IMR-90 (cell line): ENCODE measurements around the gene CACNA1I. TPM values are rescaled to one million over a fixed set of nuclear protein-coding genes. Genes with fewer than 3 reads are reported as not detected.

Source experiments
- ATAC-seq: fragments of 200-7000 bp; cut with Tn5 transposase; 2 replicates; pipeline ENCODE4 v1.9.1; 2020; ENCODE audit warnings: low read depth, mild to moderate bottlenecking, moderate library complexity
- BruUV-seq: library from RNA; stranded (reverse); fragments of 400-500 nt; replicated peaks from 2 replicates; lab custom pipeline; 2021; lab: Mats Ljungman, UMichigan
- CTCF ChIA-PET: fragments of 300-600 bp; formaldehyde crosslinking; extraction: SDS; loops from one replicate; lab custom pipeline; 2021; ENCODE audit warnings: antibody characterized with exemption; lab: Yijun Ruan, JAX
- POLR2A ChIA-PET: fragments of 300-600 bp; sonication (Branson Sonifier 250); formaldehyde crosslinking; loops from one replicate; lab custom pipeline; 2022; ENCODE audit warnings: antibody characterized with exemption; ENCODE audit not compliant: unreplicated experiment; lab: Charles Lee
- DNase-seq: peaks from one replicate; pipeline ENCODE4 v3.0.0; 2013
- H2AFZ ChIP-seq: replicated peaks from 2 replicates; pipeline ENCODE3; 2013; ENCODE audit warnings: low read length, mild to moderate bottlenecking; ENCODE audit not compliant: poor library complexity
- H2AK5ac ChIP-seq: 2 replicates; pipeline ENCODE4 v1.6.1; 2013; ENCODE audit warnings: low read depth, low read length, inconsistent platforms
- H2AK9ac ChIP-seq: replicated peaks from 2 replicates; pipeline ENCODE3; 2013; ENCODE audit warnings: mild to moderate bottlenecking, low read depth, low read length, moderate library complexity; ENCODE audit not compliant: poor library complexity
- H2BK120ac ChIP-seq: 2 replicates; pipeline ENCODE4 v1.6.1; 2013; ENCODE audit warnings: low read depth, low read length, inconsistent platforms
- H2BK15ac ChIP-seq: 3 replicates; pipeline ENCODE4 v1.6.1; 2013; ENCODE audit warnings: low read depth, low read length, inconsistent platforms
- H2BK20ac ChIP-seq: 2 replicates; pipeline ENCODE4 v1.6.1; 2013; ENCODE audit warnings: low read depth, mild to moderate bottlenecking, inconsistent platforms, low read length, moderate library complexity
- H2BK5ac ChIP-seq: 2 replicates; pipeline ENCODE4 v1.6.1; 2013; ENCODE audit warnings: mild to moderate bottlenecking, low read depth, low read length, inconsistent platforms; ENCODE audit not compliant: poor library complexity, severe bottlenecking
- H3K14ac ChIP-seq: replicated peaks from 2 replicates; pipeline ENCODE4 v1.6.1; 2013; ENCODE audit warnings: low read depth, low read length, inconsistent platforms
- H3K18ac ChIP-seq: 2 replicates; pipeline ENCODE4 v1.6.1; 2013; ENCODE audit warnings: low read depth, low read length, control low read depth
- H3K23ac ChIP-seq: 2 replicates; pipeline ENCODE4 v1.6.1; 2013; ENCODE audit warnings: low read depth, low read length, inconsistent platforms
- H3K27ac ChIP-seq: 2 replicates; pipeline ENCODE4 v1.5.1; 2013; ENCODE audit warnings: mild to moderate bottlenecking, control low read depth, low read length; ENCODE audit not compliant: insufficient read depth
- H3K27me3 ChIP-seq: 2 replicates; pipeline ENCODE4 v1.6.1; 2013; ENCODE audit warnings: low read length; ENCODE audit not compliant: control insufficient read depth, insufficient read depth
- H3K36me3 ChIP-seq: 2 replicates; pipeline ENCODE4 v1.6.1; 2013; ENCODE audit warnings: low read length, mixed read lengths; ENCODE audit not compliant: control insufficient read depth, insufficient read depth
- H3K4ac ChIP-seq: 2 replicates; pipeline ENCODE4 v1.6.1; 2013; ENCODE audit warnings: low read depth, low read length, inconsistent platforms
- H3K4me1 ChIP-seq: 2 replicates; pipeline ENCODE4 v1.6.1; 2013; ENCODE audit warnings: low read length, mixed read lengths; ENCODE audit not compliant: control insufficient read depth, insufficient read depth
- H3K4me2 ChIP-seq: 2 replicates; pipeline ENCODE4 v1.6.1; 2013; ENCODE audit warnings: low read depth, mild to moderate bottlenecking, control low read depth, low read length, moderate library complexity
- H3K4me3 ChIP-seq: 2 replicates; pipeline ENCODE4 v1.5.1; 2013; ENCODE audit warnings: low read depth, mild to moderate bottlenecking, control low read depth, low read length, moderate library complexity; ENCODE audit not compliant: insufficient read depth
- H3K56ac ChIP-seq: 2 replicates; pipeline ENCODE4 v1.6.1; 2013; ENCODE audit warnings: low read length, inconsistent platforms; ENCODE audit not compliant: insufficient read depth; ENCODE audit errors: extremely low read depth
- H3K79me1 ChIP-seq, 2 experiments: 2 replicates each; pipeline ENCODE4 v1.6.1; 2013; ENCODE audit warnings: low read length in 2 of 2, inconsistent platforms in 1 of 2, low read depth in 1 of 2
- H3K9ac ChIP-seq: 2 replicates; pipeline ENCODE4 v1.6.1; 2013; ENCODE audit warnings: low read depth, low read length, control low read depth
- H3K9me1 ChIP-seq: 2 replicates; pipeline ENCODE4 v1.6.1; 2013; ENCODE audit warnings: low read length, inconsistent platforms; ENCODE audit not compliant: insufficient read depth
- H3K9me3 ChIP-seq: 2 replicates; pipeline ENCODE4 v1.6.1; 2013; ENCODE audit warnings: low read length; ENCODE audit not compliant: control insufficient read depth, insufficient read depth
- H4K20me1 ChIP-seq: 2 replicates; pipeline ENCODE4 v1.6.1; 2013; ENCODE audit warnings: low read length, inconsistent platforms; ENCODE audit not compliant: insufficient read depth
- H4K5ac ChIP-seq: 2 replicates; pipeline ENCODE4 v1.6.1; 2013; ENCODE audit warnings: mild to moderate bottlenecking, low read depth, low read length, control low read depth
- H4K8ac ChIP-seq, 2 experiments: 2 replicates each; pipeline ENCODE4 v1.6.1; 2013; ENCODE audit warnings: low read depth in 2 of 2, low read length in 2 of 2, control low read depth in 1 of 2, inconsistent platforms in 1 of 2
- H4K91ac ChIP-seq: 2 replicates; pipeline ENCODE4 v1.6.1; 2013; ENCODE audit warnings: low read depth, low read length, inconsistent platforms; ENCODE audit not compliant: insufficient read depth
- BHLHE40 ChIP-seq: fragments of 150-350 bp; IDR thresholded peaks from 2 replicates; pipeline ENCODE4 v1.6.1; 2016; ENCODE audit warnings: mild to moderate bottlenecking, low read depth, low read length
- CEBPB ChIP-seq: IDR thresholded peaks from 2 replicates; pipeline ENCODE4 v1.6.1; 2012; ENCODE audit warnings: low read depth, low read length, improper control_type of control experiment
- CHD1 ChIP-seq: IDR thresholded peaks from 2 replicates; pipeline ENCODE4 v1.6.1; 2012; ENCODE audit warnings: low read depth, low read length, improper control_type of control experiment
- ELK1 ChIP-seq: fragments of 150-350 bp; IDR thresholded peaks from 2 replicates; pipeline ENCODE4 v1.6.1; 2016; ENCODE audit warnings: low read depth, mild to moderate bottlenecking, low read length, moderate library complexity, borderline replicate concordance
- MAFK ChIP-seq: IDR thresholded peaks from 2 replicates; pipeline ENCODE4 v1.6.1; 2012; ENCODE audit warnings: low read depth, low read length, improper control_type of control experiment
- MXI1 ChIP-seq: IDR thresholded peaks from 2 replicates; pipeline ENCODE4 v1.6.1; 2012; ENCODE audit warnings: low read depth, mild to moderate bottlenecking, low read length, moderate library complexity, borderline replicate concordance
- NFE2L2 ChIP-seq: fragments of 150-350 bp; IDR thresholded peaks from 2 replicates; pipeline ENCODE4 v1.6.1; 2016; ENCODE audit warnings: low read depth, mild to moderate bottlenecking, low read length
- POLR2A ChIP-seq: IDR thresholded peaks from 2 replicates; pipeline ENCODE4 v1.6.1; 2012; ENCODE audit warnings: mild to moderate bottlenecking, low read depth, low read length
- RCOR1 ChIP-seq: IDR thresholded peaks from 2 replicates; pipeline ENCODE4 v1.6.1; 2012; ENCODE audit warnings: mild to moderate bottlenecking, low read length, improper control_type of control experiment; ENCODE audit not compliant: insufficient replicate concordance
- RFX5 ChIP-seq: IDR thresholded peaks from 2 replicates; pipeline ENCODE4 v1.8.0; 2012; ENCODE audit warnings: low read depth, mild to moderate bottlenecking, low read length, moderate library complexity
- SMC3 ChIP-seq: fragments of 150-350 bp; IDR thresholded peaks from 2 replicates; pipeline ENCODE4 v1.6.1; 2016; ENCODE audit warnings: low read depth, mild to moderate bottlenecking, antibody characterized with exemption, low read length, moderate library complexity
- USF2 ChIP-seq: fragments of 150-350 bp; IDR thresholded peaks from 2 replicates; pipeline ENCODE4 v1.6.1; 2017; ENCODE audit warnings: mild to moderate bottlenecking, antibody characterized with exemption, low read length, low read depth
- WGBS, 2 experiments: methylation state at CpG; one replicate each; pipeline versions ENCODE4 v1.1.5 to v1.1.7; 2013; ENCODE audit warnings: missing lambda C conversion rate in 2 of 2; ENCODE audit not compliant: insufficient read length in 1 of 2; ENCODE audit errors: extremely low coverage in 2 of 2; 5-methylcytosine and 5-hydroxymethylcytosine counted together
- dilution Hi-C: fragments of 300-500 bp; cut with HindIII; formaldehyde crosslinking; loops from one replicate; pipeline ENCODE4 v1.14.3; 2018; ENCODE audit warnings: low sequenced_read_pairs; ENCODE audit not compliant: unreplicated experiment
- in situ Hi-C: fragments of 300-500 bp; cut with MboI; formaldehyde crosslinking; loops from 3 replicates; pipeline ENCODE4 v1.14.3; 2019; ENCODE audit warnings: low sequenced_read_pairs, inconsistent platforms, mixed read lengths
- intact Hi-C: fragments of 100-400 bp; cut with micrococcal nuclease; formaldehyde crosslinking; loops from 2 replicates; pipeline ENCODE4 v1.10.0; 2022
- polyA plus RNA-seq, 3 experiments: library from polyadenylated mRNA; depleted of rRNA; stranded (reverse); fragments of >200 nt; gene quantifications; 2 replicates each; pipeline ENCODE4 v1.2.3, GENCODE V29; 2012; ENCODE audit warnings: low replicate concordance in 1 of 3
- total RNA-seq: library from RNA; depleted of rRNA; stranded (reverse); fragments of >200 nt; gene quantifications from 2 replicates; pipeline ENCODE4 v1.2.3, GENCODE V29; 2012
- TF ChIP-seq, protein P1 (sequence below): conservative IDR thresholded peaks from 2 replicates; pipeline ENCODE4 v1.5.1; 2012; ENCODE audit warnings: mild to moderate bottlenecking, low read depth, low read length, improper control_type of control experiment

CACNA1I gene
- total and polyA plus RNA-seq, 2 of the 4 experiments (the other 2 are of a cell fraction) = under 0.01 to 0.02 TPM

- CTCF ChIA-PET = no interaction called here
- no peak overlapping the region for H2AK5ac ChIP-seq
- no TSS peak for BruUV-seq
- no peak overlapping the region for H3K4ac ChIP-seq
- H3K9me1 ChIP-seq = no peaks in the 10 kb centered on the region
- in situ Hi-C loops = no loop called here
- H3K56ac ChIP-seq = no peak overlapping the region
- H3K27ac ChIP-seq = no peak overlapping the region
- no peak overlapping the region for H4K5ac ChIP-seq
- H3K4me3 ChIP-seq = no peak overlapping the region
- H2BK120ac ChIP-seq = no peak overlapping the region
- no peak for ATAC-seq
- H4K91ac ChIP-seq = no peak overlapping the region
- no CpG with 5 or more reads among the region's 3 CpGs for WGBS, 2 experiments
- no peak for DNase-seq
- POLR2A ChIA-PET = no interaction called here
- H3K4me1 ChIP-seq = no peaks in the 10 kb centered on the region; the same call in 1 of the 2 replicates
- H3K9ac ChIP-seq = no peak overlapping the region
- peaks cover 72% of the 10 kb centered on the region for H3K27me3 ChIP-seq
- no peak overlapping the region for H3K18ac ChIP-seq
- H3K23ac ChIP-seq = no peak overlapping the region
- H4K20me1 ChIP-seq = no peaks in the 10 kb centered on the region
- H4K8ac ChIP-seq = no peak overlapping the region
- H3K36me3 ChIP-seq = no peaks in the 10 kb centered on the region
- H3K4me2 ChIP-seq = no peak overlapping the region
- no peak overlapping the region for H2AFZ ChIP-seq
- H3K9me3 ChIP-seq = no peaks in the 10 kb centered on the region
- no peaks in the 10 kb centered on the region for H3K79me1 ChIP-seq
- dilution Hi-C loops = no loop called here
- no peak overlapping the region for H3K14ac ChIP-seq
- H2BK20ac ChIP-seq = no peak overlapping the region
- H2BK5ac ChIP-seq = no peak overlapping the region
- no peak overlapping the region for H2BK15ac ChIP-seq
- TF ChIP-seq SMC3 = no peak
- no peak for TF ChIP-seq MXI1
- TF ChIP-seq MAFK = no peak
- TF ChIP-seq ELK1 = no peak
- no peak for TF ChIP-seq NFE2L2
- no peak for TF ChIP-seq BHLHE40
- no peak for TF ChIP-seq CEBPB
- TF ChIP-seq RFX5 = no peak
- TF ChIP-seq POLR2A = no peak
- TF ChIP-seq, protein P1, sequence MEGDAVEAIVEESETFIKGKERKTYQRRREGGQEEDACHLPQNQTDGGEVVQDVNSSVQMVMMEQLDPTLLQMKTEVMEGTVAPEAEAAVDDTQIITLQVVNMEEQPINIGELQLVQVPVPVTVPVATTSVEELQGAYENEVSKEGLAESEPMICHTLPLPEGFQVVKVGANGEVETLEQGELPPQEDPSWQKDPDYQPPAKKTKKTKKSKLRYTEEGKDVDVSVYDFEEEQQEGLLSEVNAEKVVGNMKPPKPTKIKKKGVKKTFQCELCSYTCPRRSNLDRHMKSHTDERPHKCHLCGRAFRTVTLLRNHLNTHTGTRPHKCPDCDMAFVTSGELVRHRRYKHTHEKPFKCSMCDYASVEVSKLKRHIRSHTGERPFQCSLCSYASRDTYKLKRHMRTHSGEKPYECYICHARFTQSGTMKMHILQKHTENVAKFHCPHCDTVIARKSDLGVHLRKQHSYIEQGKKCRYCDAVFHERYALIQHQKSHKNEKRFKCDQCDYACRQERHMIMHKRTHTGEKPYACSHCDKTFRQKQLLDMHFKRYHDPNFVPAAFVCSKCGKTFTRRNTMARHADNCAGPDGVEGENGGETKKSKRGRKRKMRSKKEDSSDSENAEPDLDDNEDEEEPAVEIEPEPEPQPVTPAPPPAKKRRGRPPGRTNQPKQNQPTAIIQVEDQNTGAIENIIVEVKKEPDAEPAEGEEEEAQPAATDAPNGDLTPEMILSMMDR = no peak
- no peak for TF ChIP-seq USF2
- no peak for TF ChIP-seq CHD1
- no peak for TF ChIP-seq RCOR1
- H2AK9ac ChIP-seq = no peak overlapping the region
- intact Hi-C loops = no loop called here
These were observed 17.1 kb upstream of the CACNA1I start for GRCh38 chr22:39553429-39553828.
